ENCODE measurements around the gene RPS3.
"Not testable (repeated sequence)": the region's sequence is repeated elsewhere in the genome, so short reads cannot be mapped to it uniquely, and the experiment has no call there.

RPS3 gene

GRCh38 chr11:75380716-75381420 is 18.4 kb upstream of the RPS3 start:
- no peak for DNase-seq

GRCh38 chr11:75383246-75383645 is 16.1 kb upstream of the RPS3 start:
- no peak for DNase-seq

- DNase-seq, result peak; percentile 52
Measured at GRCh38 chr11:75384438-75385080, 14.8 kb upstream of the RPS3 start.

GRCh38 chr11:75386942-75387630 is 12.2 kb upstream of the RPS3 start:
- no peak for DNase-seq

GRCh38 chr11:75387736-75388294 is 11.5 kb upstream of the RPS3 start:
- no peak for DNase-seq

- peak; percentile 89 for DNase-seq
Measured at GRCh38 chr11:75388386-75389275, 10.7 kb upstream of the RPS3 start.

- DNase-seq, result no peak
Measured at GRCh38 chr11:75389276-75389605, 10.1 kb upstream of the RPS3 start.

GRCh38 chr11:75389925-75390324 is 9.4 kb upstream of the RPS3 start:
- no peak for DNase-seq

- DNase-seq, result no peak
Measured at GRCh38 chr11:75394085-75394840, 5.1 kb upstream of the RPS3 start.

- DNase-seq, result no peak
Measured at GRCh38 chr11:75398906-75399305, 412 bp upstream of the RPS3 start.

- peak; percentile 19 for DNase-seq
Measured at GRCh38 chr11:75400146-75400865, 988 bp downstream of the RPS3 start.

GRCh38 chr11:75402002-75402773 is 2.9 kb downstream of the RPS3 start:
- DNase-seq, result no peak

GRCh38 chr11:75403037-75403436 is 3.7 kb downstream of the RPS3 start:
- DNase-seq, result no peak

- no peak for DNase-seq
Measured at GRCh38 chr11:75403983-75404658, 4.8 kb downstream of the RPS3 start.

- peak; percentile 10 for DNase-seq
Measured at GRCh38 chr11:75406338-75406777, 7.0 kb downstream of the RPS3 start.

GRCh38 chr11:75408957-75409219 is 9.6 kb downstream of the RPS3 start:
- no peak for DNase-seq

GRCh38 chr11:75409971-75410370 is 10.7 kb downstream of the RPS3 start:
- DNase-seq, result not testable (repeated sequence)

- not testable (repeated sequence) for DNase-seq
Measured at GRCh38 chr11:75413146-75413545, 13.8 kb downstream of the RPS3 start.

- no peak for DNase-seq
Measured at GRCh38 chr11:75413864-75414263, 14.5 kb downstream of the RPS3 start.

Measured in NCI-H1105 treated with DMSO at 0.1 percent for 48 hours (cell line).